K562 (cell line): ENCODE results near the gene UBE2E1. TPM values are rescaled to one million over a fixed set of nuclear protein-coding genes. Genes with fewer than 3 reads are reported as not detected.

Experiments
- ARID2 ChIP-seq: fragments of 450-650 bp; IDR thresholded peaks from 2 replicates; pipeline ENCODE4 v1.6.1; 2017; ENCODE audit warnings: antibody characterized with exemption, mild to moderate bottlenecking
- ATF1 ChIP-seq, 2 experiments: fragments of 450-650 bp in 1 of 2; IDR thresholded peaks; 2 replicates each; pipeline ENCODE4 v1.6.1; 2016; ENCODE audit warnings: missing compliant biosample characterization in 1 of 2, missing genetic modification characterization in 1 of 2
- ATF6 ChIP-seq: sonication (generic); formaldehyde crosslinking; IDR thresholded peaks from 2 replicates; pipeline ENCODE4 v1.4.0; 2020; ENCODE audit warnings: mild to moderate bottlenecking, missing genetic modification reagents
- BHLHE40 ChIP-seq: IDR thresholded peaks from 2 replicates; pipeline ENCODE4 v1.6.1; 2011; ENCODE audit warnings: low read length, improper control_type of control experiment
- CBX3 ChIP-seq, 2 experiments: IDR thresholded peaks; 1 replicate in 1 of 2; 2 replicates in 1 of 2; pipeline ENCODE4 v1.6.1; 2012; ENCODE audit warnings: inconsistent platforms in 2 of 2, low read length in 2 of 2, borderline replicate concordance in 1 of 2, control low read depth in 1 of 2
- CBX5 ChIP-seq: IDR thresholded peaks from 2 replicates; pipeline ENCODE4 v1.6.1; 2014; ENCODE audit warnings: low read depth, borderline replicate concordance
- CHD1 ChIP-seq: fragments of 200-600 bp; sonication (generic); IDR thresholded peaks from one replicate; pipeline ENCODE4 v1.6.1; 2012; ENCODE audit warnings: mild to moderate bottlenecking, moderate library complexity, low read length, inconsistent platforms
- E2F1 ChIP-seq: sonication (generic); formaldehyde crosslinking; IDR thresholded peaks from 2 replicates; pipeline ENCODE4 v1.8.1; 2023; ENCODE audit warnings: mild to moderate bottlenecking, missing genetic modification reagents, moderate library complexity
- FIP1L1 ChIP-seq: fragments of 200-400 bp; formaldehyde crosslinking; IDR thresholded peaks from 2 replicates; pipeline ENCODE4 v1.6.1; 2018; ENCODE audit warnings: mild to moderate bottlenecking, low read depth, low read length; ENCODE audit not compliant: poor library complexity, severe bottlenecking
- GTF2E2 ChIP-seq: fragments of 200-800 bp; sonication (Bioruptor generic); IDR thresholded peaks from 2 replicates; pipeline ENCODE4 v1.6.1; 2016; ENCODE audit warnings: missing genetic modification characterization, missing compliant biosample characterization
- KAT2B ChIP-seq: IDR thresholded peaks from one replicate; pipeline ENCODE4 v1.6.1; 2012; ENCODE audit warnings: low read depth, mild to moderate bottlenecking, control low read depth, inconsistent platforms, low read length, moderate library complexity
- KLF6 ChIP-seq: fragments of 250-450 bp; sonication (Bioruptor Pico); IDR thresholded peaks from 2 replicates; pipeline ENCODE4 v1.4.0; 2020; ENCODE audit warnings: mild to moderate bottlenecking, moderate library complexity, borderline replicate concordance
- NELFE ChIP-seq: IDR thresholded peaks from 2 replicates; pipeline ENCODE4 v1.6.1; 2011; ENCODE audit warnings: mild to moderate bottlenecking; ENCODE audit not compliant: insufficient read depth, insufficient read length
- PML ChIP-seq: IDR thresholded peaks from 2 replicates; pipeline ENCODE4 v1.6.1; 2012; ENCODE audit warnings: low read length, inconsistent platforms
- POLR2B ChIP-seq: fragments of 450-650 bp; IDR thresholded peaks from 2 replicates; pipeline ENCODE4 v1.6.1; 2018; ENCODE audit warnings: low read depth; ENCODE audit not compliant: partially characterized antibody
- PTBP1 ChIP-seq: fragments of 200-400 bp; formaldehyde crosslinking; IDR thresholded peaks from 2 replicates; pipeline ENCODE4 v1.6.1; 2017; ENCODE audit warnings: low read depth, low read length
- RBFOX2 ChIP-seq: fragments of 200-400 bp; formaldehyde crosslinking; IDR thresholded peaks from 2 replicates; pipeline ENCODE4 v1.6.1; 2017; ENCODE audit warnings: low read depth, mild to moderate bottlenecking, low read length, moderate library complexity
- SRSF1 ChIP-seq: fragments of 200-400 bp; formaldehyde crosslinking; IDR thresholded peaks from 2 replicates; pipeline ENCODE4 v1.6.1; 2017; ENCODE audit warnings: mild to moderate bottlenecking, low read depth, low read length, moderate library complexity
- SUPT5H ChIP-seq: fragments of 450-650 bp; IDR thresholded peaks from 2 replicates; pipeline ENCODE4 v1.6.1; 2016
- TCF7 ChIP-seq: sonication (generic); IDR thresholded peaks from 2 replicates; pipeline ENCODE4 v1.6.1; 2016; ENCODE audit warnings: antibody characterized with exemption, borderline replicate concordance
- TCF7L2 ChIP-seq: fragments of 150-350 bp; IDR thresholded peaks from 2 replicates; pipeline ENCODE4 v1.6.1; 2016; ENCODE audit warnings: low read depth, mild to moderate bottlenecking, low read length, moderate library complexity
- ZBTB17 ChIP-seq: fragments of 450-650 bp; formaldehyde crosslinking; IDR thresholded peaks from 2 replicates; pipeline ENCODE4 v1.4.0; 2020; ENCODE audit warnings: mild to moderate bottlenecking
- ZNF146 ChIP-seq: IDR thresholded peaks from one replicate; pipeline ENCODE4 v1.6.1; 2018; ENCODE audit warnings: missing compliant biosample characterization; ENCODE audit not compliant: unreplicated experiment
- ZNF224 ChIP-seq: sonication (generic); formaldehyde crosslinking; IDR thresholded peaks from 2 replicates; pipeline ENCODE4 v1.8.0; 2022; ENCODE audit warnings: mild to moderate bottlenecking, missing genetic modification reagents
- ZNF444 ChIP-seq: fragments of 250-450 bp; sonication (Bioruptor Pico); IDR thresholded peaks from 2 replicates; pipeline ENCODE4 v1.4.0; 2020; ENCODE audit warnings: mild to moderate bottlenecking, moderate library complexity
- ZNF668 ChIP-seq: fragments of 250-450 bp; sonication (Bioruptor Pico); IDR thresholded peaks from 2 replicates; pipeline ENCODE4 v1.8.0; 2022; ENCODE audit warnings: mild to moderate bottlenecking, inconsistent platforms
- ZNF695 ChIP-seq: fragments of 450-650 bp; formaldehyde crosslinking; IDR thresholded peaks from 2 replicates; pipeline ENCODE4 v1.4.0; 2020; ENCODE audit warnings: mild to moderate bottlenecking, moderate library complexity
- polyA plus RNA-seq, 8 experiments: library from polyadenylated mRNA; depleted of rRNA in 4 of 8; stranded (reverse) in 5 of 8; unstranded in 3 of 8; fragments of >200 nt; fragmentation: Nextera tagmentation in 2 of 8; fragmentation: Illumina TruSeq in 1 of 8; extraction: Ambion mirVana in 2 of 8; extraction: Trizol in 1 of 8; gene quantifications; 2 replicates each; pipeline versions ENCODE4 v1.2.1 to v1.2.3, GENCODE V29; 2011 to 2014; ENCODE audit warnings: inconsistent platforms in 1 of 8, missing spikeins in 1 of 8
- total RNA-seq, 7 experiments: library from RNA; depleted of rRNA in 6 of 7; stranded (reverse); fragments of >200 nt in 6 of 7; fragmentation: Illumina TruSeq in 2 of 7; extraction: Trizol in 2 of 7; gene quantifications; 2 replicates each; pipeline versions ENCODE4 v1.2.1 to v1.2.3, GENCODE V29; 2011 to 2021; ENCODE audit warnings: low replicate concordance in 1 of 7

UBE2E1 gene
- total and polyA plus RNA-seq, 9 of the 15 experiments (the other 6 are each of a cell fraction or from before 2014, with no cell fraction given): 54.4 to 294 (median 165) TPM

GRCh38 chr3:23916886-23917678 lies 111.3 kb downstream of the UBE2E1 start, which contains the start of the genes NKIRAS1 and RPL15 (continued):
- TF ChIP-seq GTF2E2 (tag) (peak; percentile 99), TCF7 (peak; percentile 81; the same call in 1 of the 2 replicates), ZNF444 (CRISPR knock-in tag) (no peak), ZNF695 (CRISPR knock-in tag) (peak; percentile 70; the same call in 1 of the 2 replicates), KLF6 (peak; percentile 53; the same call in 1 of the 2 replicates), SUPT5H (peak; percentile 100), RBFOX2 (peak; percentile 99), TCF7L2 (no peak), CBX3 (IDR thresholded peaks at IDR 0.05; ENCODE audit: borderline replicate concordance in 1 of 2, low read length in 2 of 2) (peak in 1 of 2 experiments; percentile 63; a peak in 2 of 3 replicates), ZNF146 (peak; percentile 13), ATF1 (CRISPR knock-in tag; IDR thresholded peaks at IDR 0.05) (no peak), ATF1 (tag; IDR thresholded peaks at IDR 0.05) (peak; percentile 84), ZNF224 (CRISPR knock-in tag) (peak; percentile 26; the same call in 1 of the 2 replicates), E2F1 (0 out of 2 replicates have a peak, but pooled peaks have one; percentile 79), ZNF668 (CRISPR knock-in tag) (peak; percentile 78; the same call in 1 of the 2 replicates), BHLHE40 (peak; percentile 88), ARID2 (no peak), PML (peak; percentile 98), ATF6 (peak; percentile 94), PTBP1 (peak; percentile 24; the same call in 1 of the 2 replicates), ZBTB17 (CRISPR knock-in tag) (peak; percentile 78), NELFE (peak; percentile 87), KAT2B (peak; percentile 26), SRSF1 (peak; percentile 72; the same call in 1 of the 2 replicates), POLR2B (peak; percentile 100), FIP1L1 (peak; percentile 94), CHD1 (peak; percentile 48), CBX5 (0 out of 2 replicates have a peak, but pooled peaks have one; percentile 44)
